A549 (cell line): Measurements from ENCODE around the gene KIF1C. TPM values are rescaled to one million over a fixed set of nuclear protein-coding genes. Genes with fewer than 3 reads are reported as not detected.

ENCODE experiments used
- ATAC-seq, 2 experiments: fragments of 200-7000 bp in 1 of 2; fragments of >200 bp in 1 of 2; cut with Nextera tagmentation in 1 of 2; cut with Tn5 transposase in 1 of 2; 3 replicates each; pipeline versions ENCODE4 v1.8.0 to v1.9.1; 2018 to 2020; ENCODE audit warnings: mild to moderate bottlenecking in 1 of 2, moderate library complexity in 1 of 2
- CTCF ChIA-PET: fragments of 300-600 bp; sonication (Branson Sonifier 250); formaldehyde crosslinking; extraction: SDS; loops from one replicate; lab custom pipeline; 2021; ENCODE audit warnings: antibody characterized with exemption, inconsistent platforms; lab: Yijun Ruan, JAX
- POLR2A ChIA-PET: fragments of 350-600 bp; formaldehyde crosslinking; extraction: SDS; loops from one replicate; lab custom pipeline; 2021; ENCODE audit warnings: antibody characterized with exemption, inconsistent platforms; lab: Yijun Ruan, JAX
- DNase-seq, 2 experiments: peaks; one replicate each; pipeline versions ENCODE4 v3.0.0 to v3.0.0-alpha.2; 2011 to 2016; ENCODE audit warnings: low read depth in 1 of 2, low spot score in 1 of 2
- FAIRE-seq: peaks from 2 replicates; lab custom pipeline; 2011; peaks lifted over from hg19 to GRCh38; lab: Jason Lieb, UNC
- H3K27ac ChIP-seq, 2 experiments: fragments of >200 bp; sonication (Bioruptor Twin); formaldehyde crosslinking; 3 replicates each; pipeline ENCODE4 v1.5.1; 2016 to 2017
- H3K4me1 ChIP-seq: fragments of >200 bp; sonication (Bioruptor Twin); formaldehyde crosslinking; 3 replicates; pipeline ENCODE4 v1.6.1; 2016
- H3K4me2 ChIP-seq: fragments of >200 bp; sonication (Bioruptor Twin); formaldehyde crosslinking; 3 replicates; pipeline ENCODE4 v1.6.1; 2016
- H3K4me3 ChIP-seq: fragments of >200 bp; sonication (Bioruptor Twin); formaldehyde crosslinking; 3 replicates; pipeline ENCODE4 v1.5.1; 2016
- H3K9me3 ChIP-seq: fragments of >200 bp; sonication (Bioruptor Twin); formaldehyde crosslinking; 3 replicates; pipeline ENCODE4 v1.6.1; 2016
- CBX2 ChIP-seq: fragments of 200-600 bp; sonication (generic); IDR thresholded peaks from 2 replicates; pipeline ENCODE4 v1.6.1; 2016; ENCODE audit warnings: low read depth, mild to moderate bottlenecking, borderline replicate concordance
- CEBPB ChIP-seq, 2 experiments: fragments of >200 bp in 1 of 2; sonication (Bioruptor Twin) in 1 of 2; formaldehyde crosslinking in 1 of 2; IDR thresholded peaks; 2 replicates each; pipeline ENCODE4 v1.6.1; 2012 to 2016
- CHD4 ChIP-seq: fragments of 200-600 bp; sonication (generic); IDR thresholded peaks from 2 replicates; pipeline ENCODE4 v1.6.1; 2016; ENCODE audit warnings: antibody characterized with exemption, mild to moderate bottlenecking, borderline replicate concordance
- E2F6 ChIP-seq: IDR thresholded peaks from 2 replicates; pipeline ENCODE4 v1.6.1; 2012; ENCODE audit warnings: low read depth, borderline replicate concordance
- EHF ChIP-seq: fragments of 250-450 bp; sonication (Bioruptor Pico); IDR thresholded peaks from 2 replicates; pipeline ENCODE4 v1.5.0; 2020; ENCODE audit warnings: mild to moderate bottlenecking
- ELK1 ChIP-seq: fragments of 150-350 bp; IDR thresholded peaks from 2 replicates; pipeline ENCODE4 v1.6.1; 2014; ENCODE audit warnings: low read depth, mild to moderate bottlenecking, low read length
- EP300 ChIP-seq, 2 experiments: fragments of >200 bp; sonication (Bioruptor Twin); formaldehyde crosslinking; IDR thresholded peaks; 2 replicates in 1 of 2; 3 replicates in 1 of 2; pipeline ENCODE4 v1.6.1; 2016 to 2017
- FOSB ChIP-seq: fragments of 250-450 bp; sonication (Bioruptor Pico); IDR thresholded peaks from 2 replicates; pipeline ENCODE4 v1.5.0; 2020; ENCODE audit warnings: mild to moderate bottlenecking, moderate library complexity
- FOSL2 ChIP-seq, 2 experiments: fragments of 450-650 bp in 1 of 2; fragments of >200 bp in 1 of 2; sonication (Bioruptor Twin) in 1 of 2; formaldehyde crosslinking; IDR thresholded peaks; 2 replicates each; pipeline versions ENCODE4 v1.5.0 to v1.6.1; 2016 to 2020; ENCODE audit warnings: mild to moderate bottlenecking in 1 of 2, moderate library complexity in 1 of 2
- GATA3 ChIP-seq: IDR thresholded peaks from 2 replicates; pipeline ENCODE4 v1.6.1; 2012; ENCODE audit warnings: borderline replicate concordance
- HEYL ChIP-seq: fragments of 250-450 bp; sonication (Bioruptor Pico); IDR thresholded peaks from 2 replicates; pipeline ENCODE4 v1.8.0; 2021; ENCODE audit warnings: mild to moderate bottlenecking, moderate library complexity
- HOXA7 ChIP-seq: fragments of 250-450 bp; sonication (Bioruptor Pico); IDR thresholded peaks from 2 replicates; pipeline ENCODE4 v1.5.0; 2020; ENCODE audit warnings: mild to moderate bottlenecking, moderate library complexity
- HOXB13 ChIP-seq: fragments of 250-450 bp; sonication (Bioruptor Pico); IDR thresholded peaks from 2 replicates; pipeline ENCODE4 v1.5.0; 2020; ENCODE audit warnings: low read depth, mild to moderate bottlenecking, moderate library complexity
- KDM1A ChIP-seq: fragments of 200-600 bp; sonication (generic); IDR thresholded peaks from 2 replicates; pipeline ENCODE4 v1.6.1; 2016; ENCODE audit warnings: low read depth, mild to moderate bottlenecking
- KDM5A ChIP-seq: fragments of 200-600 bp; sonication (generic); IDR thresholded peaks from 2 replicates; pipeline ENCODE4 v1.6.1; 2016; ENCODE audit warnings: antibody characterized with exemption, mild to moderate bottlenecking
- MAFK ChIP-seq: fragments of 450-650 bp; IDR thresholded peaks from 2 replicates; pipeline ENCODE4 v1.6.1; 2014; ENCODE audit not compliant: partially characterized antibody
- MYC ChIP-seq: IDR thresholded peaks from 2 replicates; pipeline ENCODE4 v1.6.1; 2012; ENCODE audit warnings: mild to moderate bottlenecking, inconsistent platforms, low read length, improper control_type of control experiment, borderline replicate concordance
- NFE2L2 ChIP-seq: fragments of 150-350 bp; conservative IDR thresholded peaks from 2 replicates; pipeline ENCODE4 v1.6.1; 2014; ENCODE audit warnings: low read length
- NR3C1 ChIP-seq: fragments of >200 bp; sonication (Bioruptor Twin); formaldehyde crosslinking; IDR thresholded peaks from 3 replicates; pipeline ENCODE4 v1.6.1; 2017
- POLR2AphosphoS2 ChIP-seq: conservative IDR thresholded peaks from 2 replicates; pipeline ENCODE4 v1.6.1; 2012; ENCODE audit warnings: low read length, improper control_type of control experiment, inconsistent platforms
- RFX5 ChIP-seq: fragments of 450-650 bp; IDR thresholded peaks from 2 replicates; pipeline ENCODE4 v1.7.1; 2014; ENCODE audit warnings: antibody characterized with exemption, mild to moderate bottlenecking, moderate library complexity
- SREBF2 ChIP-seq: fragments of 450-650 bp; IDR thresholded peaks from 2 replicates; pipeline ENCODE4 v1.6.1; 2014; ENCODE audit warnings: mild to moderate bottlenecking, moderate library complexity
- TFCP2L1 ChIP-seq: fragments of 250-450 bp; sonication (Bioruptor Pico); IDR thresholded peaks from 2 replicates; pipeline ENCODE4 v1.5.0; 2021; ENCODE audit warnings: mild to moderate bottlenecking
- TP53 ChIP-seq: fragments of 250-450 bp; sonication (Bioruptor Pico); IDR thresholded peaks from 2 replicates; pipeline ENCODE4 v1.5.0; 2021; ENCODE audit warnings: mild to moderate bottlenecking, moderate library complexity
- ZC3H11A ChIP-seq: fragments of 450-650 bp; IDR thresholded peaks from 2 replicates; pipeline ENCODE4 v1.6.1; 2014; ENCODE audit warnings: antibody characterized with exemption, mild to moderate bottlenecking
- ZSCAN20 ChIP-seq: fragments of 250-450 bp; sonication (Bioruptor Pico); IDR thresholded peaks from 2 replicates; pipeline ENCODE4 v1.8.0; 2022; ENCODE audit warnings: mild to moderate bottlenecking, moderate library complexity
- WGBS: methylation state at CpG from one replicate; pipeline ENCODE4 v1.1.6; 2017; ENCODE audit errors: missing lambda C conversion rate; 5-methylcytosine and 5-hydroxymethylcytosine counted together
- polyA plus RNA-seq, 4 experiments: library from polyadenylated mRNA; depleted of rRNA in 3 of 4; stranded (reverse); fragments of >200 nt; fragmentation: RNase III in 1 of 4; extraction: RNeasy Plus Mini Kit Qiagen cat#74134 plus additional on column Dnase treatment in 1 of 4; gene quantifications; 2 replicates in 3 of 4; 3 replicates in 1 of 4; pipeline ENCODE4 v1.2.3, GENCODE V29; 2011 to 2017
- TF ChIP-seq, protein P1 (sequence below): fragments of 200-600 bp; sonication (generic); IDR thresholded peaks from 2 replicates; pipeline ENCODE4 v1.6.1; 2016; ENCODE audit warnings: antibody characterized with exemption, mild to moderate bottlenecking, moderate library complexity
- TF ChIP-seq, protein P2 (sequence below): IDR thresholded peaks from 2 replicates; pipeline ENCODE4 v1.6.1; 2012
- TF ChIP-seq, protein P3 (sequence below): fragments of >200 bp; sonication (Bioruptor Twin); formaldehyde crosslinking; IDR thresholded peaks from 2 replicates; pipeline ENCODE4 v1.6.1; 2016
- TF ChIP-seq, protein P4 (sequence below): IDR thresholded peaks from 2 replicates; pipeline ENCODE4 v1.6.1; 2012

The KIF1C gene
- polyA plus RNA-seq, 2 of the 4 experiments (the other 2 are of a cell fraction), result 48.4 to 77.4 TPM

- no peak for TF ChIP-seq CHD4
- TF ChIP-seq, protein P1, sequence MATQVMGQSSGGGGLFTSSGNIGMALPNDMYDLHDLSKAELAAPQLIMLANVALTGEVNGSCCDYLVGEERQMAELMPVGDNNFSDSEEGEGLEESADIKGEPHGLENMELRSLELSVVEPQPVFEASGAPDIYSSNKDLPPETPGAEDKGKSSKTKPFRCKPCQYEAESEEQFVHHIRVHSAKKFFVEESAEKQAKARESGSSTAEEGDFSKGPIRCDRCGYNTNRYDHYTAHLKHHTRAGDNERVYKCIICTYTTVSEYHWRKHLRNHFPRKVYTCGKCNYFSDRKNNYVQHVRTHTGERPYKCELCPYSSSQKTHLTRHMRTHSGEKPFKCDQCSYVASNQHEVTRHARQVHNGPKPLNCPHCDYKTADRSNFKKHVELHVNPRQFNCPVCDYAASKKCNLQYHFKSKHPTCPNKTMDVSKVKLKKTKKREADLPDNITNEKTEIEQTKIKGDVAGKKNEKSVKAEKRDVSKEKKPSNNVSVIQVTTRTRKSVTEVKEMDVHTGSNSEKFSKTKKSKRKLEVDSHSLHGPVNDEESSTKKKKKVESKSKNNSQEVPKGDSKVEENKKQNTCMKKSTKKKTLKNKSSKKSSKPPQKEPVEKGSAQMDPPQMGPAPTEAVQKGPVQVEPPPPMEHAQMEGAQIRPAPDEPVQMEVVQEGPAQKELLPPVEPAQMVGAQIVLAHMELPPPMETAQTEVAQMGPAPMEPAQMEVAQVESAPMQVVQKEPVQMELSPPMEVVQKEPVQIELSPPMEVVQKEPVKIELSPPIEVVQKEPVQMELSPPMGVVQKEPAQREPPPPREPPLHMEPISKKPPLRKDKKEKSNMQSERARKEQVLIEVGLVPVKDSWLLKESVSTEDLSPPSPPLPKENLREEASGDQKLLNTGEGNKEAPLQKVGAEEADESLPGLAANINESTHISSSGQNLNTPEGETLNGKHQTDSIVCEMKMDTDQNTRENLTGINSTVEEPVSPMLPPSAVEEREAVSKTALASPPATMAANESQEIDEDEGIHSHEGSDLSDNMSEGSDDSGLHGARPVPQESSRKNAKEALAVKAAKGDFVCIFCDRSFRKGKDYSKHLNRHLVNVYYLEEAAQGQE, result no peak
- TF ChIP-seq TFCP2L1, result no peak
- TF ChIP-seq ZC3H11A, result no peak
- no peak for TF ChIP-seq E2F6
Measured at GRCh38 chr17:5047446-5047845, 49.7 kb downstream of the KIF1C start (continued).

DNA sequence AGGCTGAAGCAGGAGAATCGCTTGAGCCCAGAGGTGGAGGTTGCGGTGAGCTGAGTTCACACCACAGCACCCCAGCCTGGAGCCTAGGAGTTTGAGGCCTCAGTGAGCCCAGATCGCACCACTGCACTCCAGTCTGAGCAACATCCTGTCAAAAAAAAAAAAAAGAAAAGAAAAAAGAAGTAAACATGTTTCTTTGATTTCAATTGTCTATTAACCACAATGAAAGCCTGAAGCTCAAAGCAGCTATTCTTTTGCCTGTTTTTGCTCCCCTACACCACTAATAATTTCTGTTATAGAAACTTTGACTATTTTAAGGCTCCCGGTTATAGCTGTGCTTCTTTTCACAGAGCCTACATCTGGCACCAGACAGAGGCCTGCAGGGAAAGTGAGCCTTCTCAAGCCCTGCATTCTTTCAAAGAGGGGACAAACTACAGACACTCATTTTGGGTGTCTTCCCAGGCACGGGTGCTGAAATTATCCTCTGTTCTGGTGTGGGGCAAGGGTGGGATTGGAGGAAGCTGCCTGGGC, 51.6 kb downstream of the KIF1C start:
- CTCF ChIA-PET, result interaction anchor here (0.6 to 5.9 kb wide), 5 partner anchors 13 to 645 kb away, joined by 3 to 63 read pairs (median 3); no protein-coding TSS in a partner anchor
- no peak overlapping the region for H3K27ac ChIP-seq
- no peak overlapping the region for H3K4me2 ChIP-seq

GRCh38 chr17:5050278-5050677, 52.5 kb downstream of the KIF1C start:
- FAIRE-seq (no peak), DNase-seq (no peak), ATAC-seq (no peak)
- ChIA-PET POLR2A (interaction anchor here (0.6 kb wide), 1 partner anchor 25 kb away, joined by 5 read pairs; no protein-coding TSS in a partner anchor), CTCF (interaction anchor here (0.6 to 5.9 kb wide), 5 partner anchors 12 to 367 kb away, joined by 3 to 63 read pairs (median 3); no protein-coding TSS in a partner anchor)
- no peak overlapping the region for H3K4me2 ChIP-seq
- H3K9me3 ChIP-seq, result no peaks in the 10 kb centered on the region
- no peaks in the 10 kb centered on the region for H3K4me1 ChIP-seq
- 86% methylated on average over 9 of the region's 9 CpGs for WGBS
- H3K27ac ChIP-seq, result no peak overlapping the region
- H3K4me3 ChIP-seq, result no peak overlapping the region
- TF ChIP-seq HOXA7 (CRISPR knock-in tag) (no peak), FOSB (no peak), TP53 (no peak), CEBPB (IDR thresholded peaks at IDR 0.05) (no peak), SREBF2 (no peak), HEYL (CRISPR knock-in tag) (no peak), POLR2AphosphoS2 (no peak)
- TF ChIP-seq, protein P2, sequence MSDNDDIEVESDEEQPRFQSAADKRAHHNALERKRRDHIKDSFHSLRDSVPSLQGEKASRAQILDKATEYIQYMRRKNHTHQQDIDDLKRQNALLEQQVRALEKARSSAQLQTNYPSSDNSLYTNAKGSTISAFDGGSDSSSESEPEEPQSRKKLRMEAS, result no peak
- TF ChIP-seq, protein P1, result no peak
- TF ChIP-seq, protein P3, sequence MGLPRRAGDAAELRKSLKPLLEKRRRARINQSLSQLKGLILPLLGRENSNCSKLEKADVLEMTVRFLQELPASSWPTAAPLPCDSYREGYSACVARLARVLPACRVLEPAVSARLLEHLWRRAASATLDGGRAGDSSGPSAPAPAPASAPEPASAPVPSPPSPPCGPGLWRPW, result no peak

More for the DNA sequence above, 51.6 kb downstream of the KIF1C start:
- 77% methylated on average over 5 of the region's 5 CpGs for WGBS
- no peak overlapping the region for H3K4me3 ChIP-seq
- H3K9me3 ChIP-seq, result no peaks in the 10 kb centered on the region
- TF ChIP-seq MYC, result no peak
- no peak for TF ChIP-seq GATA3
- no peak for TF ChIP-seq MAFK
- TF ChIP-seq HOXB13 (CRISPR knock-in tag), result no peak
- no peak for TF ChIP-seq KDM1A
- TF ChIP-seq EP300 (IDR thresholded peaks at IDR 0.05), result no peak
- no peak for TF ChIP-seq ELK1
- TF ChIP-seq CBX2, result no peak
- no peak for TF ChIP-seq EHF (CRISPR knock-in tag)
- TF ChIP-seq FOSL2 (IDR thresholded peaks at IDR 0.05), result no peak
- no peak for TF ChIP-seq FOSL2 (CRISPR knock-in tag; IDR thresholded peaks at IDR 0.05)
- TF ChIP-seq SREBF2, result no peak
- TF ChIP-seq KDM5A, result no peak
- no peak for TF ChIP-seq NR3C1
- TF ChIP-seq, protein P4, sequence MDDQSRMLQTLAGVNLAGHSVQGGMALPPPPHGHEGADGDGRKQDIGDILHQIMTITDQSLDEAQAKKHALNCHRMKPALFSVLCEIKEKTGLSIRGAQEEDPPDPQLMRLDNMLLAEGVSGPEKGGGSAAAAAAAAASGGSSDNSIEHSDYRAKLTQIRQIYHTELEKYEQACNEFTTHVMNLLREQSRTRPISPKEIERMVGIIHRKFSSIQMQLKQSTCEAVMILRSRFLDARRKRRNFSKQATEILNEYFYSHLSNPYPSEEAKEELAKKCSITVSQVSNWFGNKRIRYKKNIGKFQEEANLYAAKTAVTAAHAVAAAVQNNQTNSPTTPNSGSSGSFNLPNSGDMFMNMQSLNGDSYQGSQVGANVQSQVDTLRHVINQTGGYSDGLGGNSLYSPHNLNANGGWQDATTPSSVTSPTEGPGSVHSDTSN, result no peak
- no peak for TF ChIP-seq TP53
- no peak for TF ChIP-seq ZSCAN20 (CRISPR knock-in tag)
- no peak for TF ChIP-seq RFX5
- no peak for TF ChIP-seq NFE2L2
- TF ChIP-seq HOXA7 (CRISPR knock-in tag), result no peak
- H3K4me1 ChIP-seq, result no peaks in the 10 kb centered on the region
- POLR2A ChIA-PET, result no interaction called here
- ATAC-seq (no peak), FAIRE-seq (no peak), DNase-seq (no peak)
